ENCODE data around the gene TSPOAP1. TPM values are rescaled to one million over a fixed set of nuclear protein-coding genes. Genes with fewer than 3 reads are reported as not detected.

TSPOAP1 gene
- total RNA-seq, 2 donors from 2014 or later = 3.7 to 5.4 TPM

DNA sequence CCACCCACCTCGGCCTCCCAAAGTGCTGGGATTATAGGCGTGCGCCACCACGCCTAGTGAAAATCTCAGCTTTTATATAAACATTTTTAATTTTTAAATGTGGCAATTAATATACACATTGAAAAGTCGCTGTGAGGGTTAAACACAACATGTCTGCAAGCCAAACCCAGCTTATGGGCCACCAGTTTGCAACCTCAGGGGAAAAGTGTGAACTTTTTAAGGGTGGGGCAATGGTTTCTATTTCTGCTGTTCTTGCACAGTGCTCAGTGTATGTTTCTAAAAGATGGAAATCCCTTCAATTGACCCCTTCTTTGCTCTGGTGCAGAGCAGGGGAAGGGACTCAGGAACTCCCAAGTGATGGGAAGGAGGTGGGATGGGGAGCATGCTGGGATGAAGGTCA is 41.7 kb upstream of the TSPOAP1 start:
- Histone ChIP-seq H3K9ac (ENCODE audit: low read depth in 2 of 2, low read length in 2 of 2) (peak overlapping the region in 1 of 2 donors; percentile 80), H3K9me3 (no peaks in the 10 kb centered on the region), H3K4me1 (peaks cover 4% of the 10 kb centered on the region), H3K36me3 (no peaks in the 10 kb centered on the region), H3K4me3 (no peak overlapping the region), H3K27me3 (no peaks in the 10 kb centered on the region), H3K27ac (peak overlapping the region; percentile 64)
- DNase-seq = no peak
- intact Hi-C loops (cut with DNase I) = no loop called here
- TF ChIP-seq, protein P1, sequence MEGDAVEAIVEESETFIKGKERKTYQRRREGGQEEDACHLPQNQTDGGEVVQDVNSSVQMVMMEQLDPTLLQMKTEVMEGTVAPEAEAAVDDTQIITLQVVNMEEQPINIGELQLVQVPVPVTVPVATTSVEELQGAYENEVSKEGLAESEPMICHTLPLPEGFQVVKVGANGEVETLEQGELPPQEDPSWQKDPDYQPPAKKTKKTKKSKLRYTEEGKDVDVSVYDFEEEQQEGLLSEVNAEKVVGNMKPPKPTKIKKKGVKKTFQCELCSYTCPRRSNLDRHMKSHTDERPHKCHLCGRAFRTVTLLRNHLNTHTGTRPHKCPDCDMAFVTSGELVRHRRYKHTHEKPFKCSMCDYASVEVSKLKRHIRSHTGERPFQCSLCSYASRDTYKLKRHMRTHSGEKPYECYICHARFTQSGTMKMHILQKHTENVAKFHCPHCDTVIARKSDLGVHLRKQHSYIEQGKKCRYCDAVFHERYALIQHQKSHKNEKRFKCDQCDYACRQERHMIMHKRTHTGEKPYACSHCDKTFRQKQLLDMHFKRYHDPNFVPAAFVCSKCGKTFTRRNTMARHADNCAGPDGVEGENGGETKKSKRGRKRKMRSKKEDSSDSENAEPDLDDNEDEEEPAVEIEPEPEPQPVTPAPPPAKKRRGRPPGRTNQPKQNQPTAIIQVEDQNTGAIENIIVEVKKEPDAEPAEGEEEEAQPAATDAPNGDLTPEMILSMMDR (IDR thresholded peaks at IDR 0.05) = no peak

DNA sequence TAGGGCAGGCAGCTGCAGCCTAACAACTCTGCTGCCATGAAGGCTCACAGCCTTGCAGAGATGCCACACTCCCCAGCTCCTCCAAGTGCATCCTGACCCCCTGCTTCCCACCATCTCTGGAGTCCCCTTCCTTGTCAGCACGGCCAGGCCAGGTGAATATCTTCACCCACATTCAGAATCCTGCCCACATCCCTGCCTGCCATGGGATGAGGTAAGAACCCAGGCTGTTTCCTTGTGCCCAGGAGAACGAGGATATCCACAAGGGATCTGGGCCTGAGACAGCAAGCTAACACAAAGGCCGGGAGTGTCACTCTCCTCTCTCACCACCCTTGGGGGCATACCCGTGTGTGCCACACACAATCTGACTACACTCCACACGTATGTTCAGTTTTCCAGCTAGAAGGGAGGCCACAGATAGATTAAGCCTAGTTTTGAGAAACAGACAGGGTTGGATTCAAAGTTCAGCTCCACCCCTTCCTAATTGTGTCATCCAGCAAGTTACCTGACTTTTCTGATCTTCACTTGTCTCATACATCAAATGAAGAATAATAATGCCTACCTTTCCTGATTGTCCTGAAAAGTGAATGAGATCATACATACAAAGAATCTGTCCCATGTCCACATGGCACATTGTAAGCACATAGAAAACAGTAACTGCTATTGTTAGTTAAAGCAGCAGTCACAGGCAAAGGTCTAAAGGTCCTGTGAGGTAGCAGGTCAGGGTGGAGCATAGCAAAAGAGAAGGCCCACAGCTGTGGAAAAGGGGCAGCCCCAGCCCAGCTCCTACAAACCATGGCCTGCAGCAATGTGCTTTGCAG is 40.8 kb upstream of the TSPOAP1 start:
- TF ChIP-seq, protein P1 (IDR thresholded peaks at IDR 0.05) = no peak
- Histone ChIP-seq H3K9ac (ENCODE audit: low read depth in 2 of 2, low read length in 2 of 2) (peak overlapping the region in 1 of 2 donors; percentile 80), H3K9me3 (no peaks in the 10 kb centered on the region), H3K27me3 (no peaks in the 10 kb centered on the region), H3K27ac (peak overlapping the region; percentile 64), H3K4me3 (no peak overlapping the region), H3K36me3 (no peaks in the 10 kb centered on the region), H3K4me1 (peaks cover 3% of the 10 kb centered on the region)
- intact Hi-C loops (cut with DNase I) = loop anchor here (10.0 kb wide), 1 partner anchor 45 kb away; the partner anchor contains the start of gene RNF43
- peak; percentile 66 for DNase-seq

DNA sequence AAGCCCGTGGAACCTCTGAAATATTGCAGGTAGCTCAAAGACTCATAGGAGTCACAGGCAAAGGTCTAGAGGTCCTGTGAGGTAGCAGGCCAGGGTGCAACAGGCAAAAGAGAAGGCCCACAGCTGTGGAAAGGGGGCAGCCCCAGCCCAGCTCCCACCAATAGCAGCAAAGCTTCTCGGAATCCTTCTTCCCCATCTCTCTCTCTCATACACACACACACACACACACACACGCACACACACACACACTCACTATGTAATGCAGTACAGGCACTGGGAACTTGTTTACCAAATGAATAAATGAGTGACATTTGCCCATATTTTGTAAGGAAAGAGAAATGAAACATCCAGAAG is 40.2 kb upstream of the TSPOAP1 start:
- no peaks in the 10 kb centered on the region for H3K36me3 ChIP-seq
- DNase-seq = no peak
- peak overlapping the region in 1 of 2 donors; percentile 80 for H3K9ac ChIP-seq (ENCODE audit: low read depth in 2 of 2, low read length in 2 of 2)
- no peak overlapping the region for H3K4me3 ChIP-seq
- H3K4me1 ChIP-seq = peaks cover 9% of the 10 kb centered on the region
- no peaks in the 10 kb centered on the region for H3K27me3 ChIP-seq
- TF ChIP-seq, protein P1 (IDR thresholded peaks at IDR 0.05) = no peak
- no peaks in the 10 kb centered on the region for H3K9me3 ChIP-seq
- peak overlapping the region; percentile 64 for H3K27ac ChIP-seq
- intact Hi-C loops (cut with DNase I) = loop anchor here (10.0 kb wide), 1 partner anchor 46 kb away; the partner anchor contains the start of gene RNF43

DNA sequence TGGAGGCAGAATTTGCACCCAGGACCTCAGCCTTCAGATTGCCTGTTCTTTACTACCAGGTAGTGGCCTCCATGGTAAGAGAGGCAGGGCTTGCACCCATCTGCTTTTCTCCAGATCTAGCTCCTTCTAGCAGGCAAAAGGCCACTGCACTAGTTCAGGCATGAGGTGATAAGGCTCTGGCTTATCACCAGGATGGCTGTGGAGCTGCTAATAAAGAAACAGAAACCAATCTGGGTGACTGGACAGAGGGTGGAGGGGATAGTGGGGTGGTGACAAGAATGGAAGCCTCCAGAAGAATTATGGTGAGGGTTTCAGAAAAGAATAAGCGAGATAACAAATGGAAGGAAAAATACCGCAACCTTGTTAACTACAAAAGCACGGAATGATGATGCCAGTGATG is 38.9 kb upstream of the TSPOAP1 start:
- no peaks in the 10 kb centered on the region for H3K36me3 ChIP-seq

DNA sequence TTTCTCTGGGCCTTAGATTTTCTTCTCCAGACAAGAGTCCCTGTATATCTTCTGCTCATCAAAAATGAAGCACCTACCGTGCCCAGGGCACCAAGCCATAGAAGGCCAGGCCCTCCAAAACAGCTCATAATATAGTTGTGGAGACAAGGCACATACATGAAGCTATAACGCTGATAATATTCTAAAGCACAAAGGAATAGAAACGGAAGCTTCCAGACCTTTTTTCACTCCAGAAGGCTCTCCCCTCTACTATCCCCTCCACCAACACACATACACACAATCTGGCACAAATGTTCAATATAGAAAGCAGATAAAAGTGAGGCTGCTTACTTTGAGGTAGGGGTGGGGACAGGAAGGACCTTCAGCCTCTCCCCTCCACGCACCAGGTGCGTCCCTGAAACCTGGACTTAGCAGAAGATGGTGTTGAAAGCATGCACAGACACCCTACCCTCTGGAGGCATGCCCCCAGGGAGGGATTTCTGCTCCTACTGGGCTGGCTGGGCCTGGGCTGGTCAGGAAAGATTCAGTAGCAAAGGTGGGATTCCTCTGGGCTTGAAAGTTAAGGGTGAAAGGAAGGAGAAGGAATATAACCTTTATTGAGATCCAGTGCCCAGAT is 37.5 kb upstream of the TSPOAP1 start:
- intact Hi-C loops (cut with DNase I) = loop anchor here (10.0 kb wide), 1 partner anchor 49 kb away; the partner anchor contains the start of gene RNF43
- no peaks in the 10 kb centered on the region for H3K27me3 ChIP-seq
- H3K9ac ChIP-seq (ENCODE audit: low read depth in 2 of 2, low read length in 2 of 2) = peak overlapping the region in 1 of 2 donors; percentile 85
- H3K4me3 ChIP-seq = no peak overlapping the region
- TF ChIP-seq, protein P1 (IDR thresholded peaks at IDR 0.05) = no peak
- H3K4me1 ChIP-seq = peaks cover 10% of the 10 kb centered on the region
- H3K36me3 ChIP-seq = no peaks in the 10 kb centered on the region
- H3K27ac ChIP-seq = peak overlapping the region; percentile 69
- no peaks in the 10 kb centered on the region for H3K9me3 ChIP-seq
- DNase-seq = no peak

More for the DNA sequence above, 38.9 kb upstream of the TSPOAP1 start:
- peaks cover 10% of the 10 kb centered on the region for H3K4me1 ChIP-seq
- no peak overlapping the region for H3K27ac ChIP-seq
- TF ChIP-seq, protein P1 (IDR thresholded peaks at IDR 0.05) = no peak
- H3K9me3 ChIP-seq = no peaks in the 10 kb centered on the region
- H3K27me3 ChIP-seq = no peaks in the 10 kb centered on the region
- intact Hi-C loops (cut with DNase I) = loop anchor here (10.0 kb wide), 1 partner anchor 47 kb away; the partner anchor contains the start of gene RNF43
- H3K9ac ChIP-seq (ENCODE audit: low read depth in 2 of 2, low read length in 2 of 2) = peak overlapping the region in 1 of 2 donors; percentile 64
- no peak for DNase-seq
- H3K4me3 ChIP-seq = no peak overlapping the region
